Activated naive CD8-positive, alpha-beta T cell treated with anti-CD3 and anti-CD28 coated beads, Interleukin-2, amount 50 U/mL, for 16 hours (primary cell): Measurements from ENCODE around the gene RPL10A.

ENCODE experiments used
- DNase-seq: peaks from one replicate; pipeline ENCODE4 v3.0.0-alpha.2; 2020; ENCODE audit warnings: low read depth, low spot score

RPL10A gene

GRCh38 chr6:35474942-35475570 lies 6.9 kb downstream of the RPL10A start:
- DNase-seq, result no peak

GRCh38 chr6:35475573-35475972 lies 7.4 kb downstream of the RPL10A start:
- DNase-seq, result no peak

DNA sequence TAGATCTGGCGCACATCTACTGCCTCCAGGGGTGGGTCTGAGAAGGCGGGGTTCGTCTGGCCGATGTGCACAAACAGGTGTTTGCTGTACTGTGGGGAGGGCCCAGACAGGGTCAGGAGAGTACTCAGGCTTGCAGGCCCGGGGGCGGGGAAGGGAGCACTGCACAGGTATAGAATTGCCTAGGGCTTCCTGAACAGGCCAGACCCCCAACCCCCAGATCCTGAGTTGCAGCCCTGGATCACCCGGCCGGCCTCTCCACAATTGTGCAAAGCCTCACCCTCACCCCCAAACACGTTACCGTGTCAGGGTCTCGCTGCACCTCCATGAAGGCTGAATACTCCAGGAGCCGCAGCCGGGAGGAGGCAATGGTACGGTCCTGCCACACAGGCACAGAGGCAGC lies 7.8 kb downstream of the RPL10A start:
- DNase-seq, result no peak

GRCh38 chr6:35477028-35477427 lies 8.8 kb downstream of the RPL10A start:
- DNase-seq, result no peak

DNA sequence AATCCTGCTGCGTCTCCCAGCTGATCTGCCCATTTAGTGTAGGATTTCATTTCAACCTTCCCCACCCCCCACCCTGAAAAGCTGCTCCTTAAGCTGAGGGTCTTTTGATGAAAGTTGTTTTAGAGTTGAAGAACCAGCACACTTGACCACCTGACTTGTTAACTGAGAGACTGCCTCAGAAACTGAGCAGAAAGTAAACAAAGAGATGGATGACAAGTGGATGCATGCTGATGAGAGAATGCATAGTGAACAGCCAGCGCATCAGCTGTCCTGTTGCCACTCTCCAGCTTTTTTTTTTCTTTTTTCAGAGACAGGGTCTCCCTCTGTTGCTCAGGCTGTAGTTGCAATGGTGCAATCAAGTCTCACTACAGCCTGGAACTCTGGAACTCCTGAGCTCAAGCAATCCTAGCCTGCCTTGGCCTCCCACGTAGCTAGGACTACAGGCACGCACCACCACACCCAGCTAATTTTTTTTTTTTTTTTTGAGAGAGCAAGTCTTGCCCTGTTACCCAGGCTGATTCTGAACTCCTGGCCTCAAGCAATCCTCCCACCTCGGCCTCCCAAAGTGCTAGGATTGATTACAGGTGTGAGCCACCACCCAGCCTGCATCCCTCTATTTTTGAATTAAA lies 9.5 kb downstream of the RPL10A start:
- DNase-seq, result no peak

- DNase-seq, result no peak
Observed at GRCh38 chr6:35478259-35478658, 10.1 kb downstream of the RPL10A start.

DNA sequence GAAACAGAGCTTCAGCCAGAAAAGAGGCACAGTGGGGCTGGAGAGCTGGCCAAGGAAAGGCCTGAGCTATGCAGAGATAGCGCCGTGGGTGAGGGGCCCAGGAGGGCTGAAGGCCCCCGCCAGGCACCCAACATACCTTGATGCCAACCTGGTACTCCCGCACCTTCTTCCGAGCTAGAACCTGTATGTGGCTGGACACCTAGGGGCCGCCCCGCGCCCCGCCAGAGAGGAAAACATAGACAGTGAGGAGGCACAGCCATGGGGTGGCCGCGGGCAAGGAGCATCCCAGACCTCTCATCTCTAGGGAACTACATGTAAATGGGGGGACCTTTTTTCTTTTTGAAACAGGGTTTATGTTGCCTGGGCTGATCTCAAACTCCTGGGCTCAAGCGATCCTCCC lies 12.0 kb downstream of the RPL10A start:
- no peak for DNase-seq

GRCh38 chr6:35481226-35481625 lies 13.0 kb downstream of the RPL10A start:
- no peak for DNase-seq

DNA sequence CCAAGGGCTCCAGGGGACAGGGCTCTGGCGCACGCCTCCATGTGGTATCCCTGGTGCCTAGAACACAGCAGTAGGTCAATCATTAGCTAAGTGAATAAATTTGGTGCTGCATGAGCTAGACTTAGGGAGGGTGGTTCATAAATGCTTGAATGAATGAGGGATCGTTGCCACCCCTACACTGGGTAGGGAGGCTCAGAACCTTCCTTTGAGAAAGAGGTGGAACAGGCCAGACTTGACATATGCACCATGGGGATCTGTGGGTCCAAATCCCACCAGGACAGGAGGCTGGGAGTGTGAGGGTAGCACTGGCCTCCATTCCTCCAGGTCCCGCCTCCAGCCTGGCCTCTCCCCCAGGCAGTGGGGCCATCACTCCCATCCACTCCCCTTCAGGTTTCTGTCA lies 14.9 kb downstream of the RPL10A start:
- DNase-seq, result no peak

DNA sequence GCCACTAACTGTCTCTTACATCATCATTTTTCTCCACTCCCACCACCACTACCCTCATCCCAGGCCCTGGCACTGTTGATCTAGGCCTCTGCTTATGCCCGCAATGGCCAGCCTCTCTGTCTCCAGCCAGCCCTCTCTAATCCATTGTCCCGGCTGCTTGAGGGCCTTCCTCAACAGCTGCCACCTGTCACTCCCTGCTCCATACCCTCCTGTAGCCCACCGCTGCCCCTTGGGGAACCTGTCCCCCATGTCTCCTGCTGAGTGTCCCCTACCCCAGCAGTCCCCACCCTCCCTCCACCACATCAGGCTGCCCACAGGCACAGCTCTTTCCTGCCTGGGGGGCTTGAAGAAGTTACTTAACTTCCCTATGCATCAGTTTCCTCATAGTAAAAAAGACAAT lies 15.3 kb downstream of the RPL10A start:
- no peak for DNase-seq

DNA sequence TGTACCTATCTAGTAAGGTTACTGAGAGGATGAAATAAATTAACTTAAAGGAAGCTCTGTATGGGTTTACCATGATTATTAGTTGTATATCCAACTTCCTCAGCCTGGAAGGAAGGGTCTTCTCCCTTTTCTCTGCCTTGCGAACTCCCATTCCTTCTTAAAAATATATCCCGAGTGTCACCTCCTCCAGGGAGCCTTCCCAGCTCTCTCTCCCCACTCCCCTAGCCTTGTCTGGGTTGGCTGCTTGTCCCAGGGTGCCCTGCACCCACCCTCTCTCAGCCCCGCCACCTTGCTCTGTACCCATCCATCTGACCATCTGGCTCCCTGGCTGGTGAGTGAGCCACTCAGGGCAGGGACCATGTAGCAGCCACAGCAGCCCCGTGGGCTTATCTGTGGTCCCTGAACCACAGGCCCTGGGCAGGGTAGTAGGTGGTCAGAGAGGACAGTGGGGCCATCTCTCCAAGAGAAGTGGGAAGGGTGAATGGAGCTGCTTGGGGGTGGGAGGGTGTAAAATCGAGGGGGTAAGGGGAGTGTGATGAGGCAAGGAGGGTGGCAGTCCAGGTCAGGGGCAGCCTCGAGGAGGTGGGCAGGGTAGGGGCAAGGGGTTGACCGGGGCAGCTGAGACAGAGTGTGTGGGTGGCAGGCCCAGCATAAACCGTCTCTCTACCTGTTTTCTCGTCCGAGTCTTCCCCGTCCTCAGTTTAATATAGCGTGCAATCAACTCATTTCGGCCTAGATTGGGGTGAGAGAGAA lies 15.9 kb downstream of the RPL10A start:
- DNase-seq, result no peak

DNA sequence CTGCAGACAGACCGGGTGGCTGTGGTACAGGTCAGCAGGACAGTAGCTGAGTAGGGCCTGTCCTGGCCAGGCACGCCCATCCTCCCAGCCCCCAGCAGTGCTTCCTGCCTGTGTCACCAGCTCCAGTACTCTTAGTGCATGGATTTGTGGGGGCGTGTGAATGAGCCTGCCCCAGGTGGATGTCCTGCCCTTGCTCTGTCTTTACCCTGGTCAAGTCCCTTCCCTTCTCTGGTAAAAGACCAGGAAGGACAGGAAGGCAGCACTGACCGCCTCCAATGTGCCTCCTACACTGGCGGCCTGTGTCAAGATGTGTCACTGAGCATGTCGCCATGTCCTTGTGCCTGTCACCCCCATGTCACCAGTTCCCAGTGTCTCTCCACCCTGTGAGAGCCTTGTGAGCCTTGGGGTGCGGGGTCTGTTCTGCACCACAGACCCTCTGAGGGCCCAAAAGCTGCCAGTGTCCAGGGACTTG lies 16.8 kb downstream of the RPL10A start:
- DNase-seq, result no peak

GRCh38 chr6:35485402-35485877 lies 17.2 kb downstream of the RPL10A start:
- no peak for DNase-seq

GRCh38 chr6:35486005-35486925 lies 18.1 kb downstream of the RPL10A start:
- DNase-seq, result no peak

GRCh38 chr6:35487658-35488516 lies 19.7 kb downstream of the RPL10A start:
- no peak for DNase-seq

- no peak for DNase-seq
Observed at GRCh38 chr6:35488517-35488862, 20.3 kb downstream of the RPL10A start.

- DNase-seq, result no peak
Observed at GRCh38 chr6:35489066-35489465, 20.9 kb downstream of the RPL10A start.

DNA sequence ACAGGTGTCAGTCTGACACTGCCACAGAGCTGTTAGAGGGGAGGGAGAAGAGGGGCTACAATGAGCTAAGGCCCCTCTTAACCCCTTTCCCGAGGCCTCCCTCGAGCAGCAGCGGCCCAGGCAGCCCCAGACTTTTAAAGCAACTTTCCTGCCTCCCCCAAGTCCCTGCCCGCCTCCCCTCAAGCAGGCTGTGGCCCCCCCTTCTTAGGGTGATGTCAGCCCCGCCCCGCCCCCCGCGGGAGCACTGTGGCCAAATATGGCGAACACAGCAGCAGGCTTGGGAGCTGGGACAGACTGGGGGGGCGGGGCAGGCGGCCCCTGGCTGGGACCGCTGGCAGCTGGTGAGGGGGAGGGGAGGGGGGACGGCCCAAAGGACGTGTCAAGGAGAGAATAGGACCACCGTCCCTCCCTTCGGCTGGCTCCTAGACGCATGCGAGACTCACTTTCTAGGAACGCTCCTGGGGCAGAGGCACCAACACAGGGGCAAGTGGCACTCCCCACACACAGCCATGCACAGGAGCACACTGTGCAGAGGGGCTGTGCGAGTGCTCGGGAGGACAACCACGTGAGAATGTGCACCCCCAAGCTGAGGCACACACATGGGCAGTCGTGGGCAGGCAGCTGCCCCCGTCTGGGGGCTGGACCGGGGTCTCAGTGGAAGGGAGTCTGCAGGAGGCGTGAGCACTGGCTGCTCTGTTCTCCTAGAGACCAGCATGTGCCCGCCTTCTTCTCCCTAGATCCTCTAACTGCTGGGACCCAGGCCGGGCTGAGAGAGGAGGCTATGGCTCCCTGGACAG lies 22.0 kb downstream of the RPL10A start:
- no peak for DNase-seq

DNA sequence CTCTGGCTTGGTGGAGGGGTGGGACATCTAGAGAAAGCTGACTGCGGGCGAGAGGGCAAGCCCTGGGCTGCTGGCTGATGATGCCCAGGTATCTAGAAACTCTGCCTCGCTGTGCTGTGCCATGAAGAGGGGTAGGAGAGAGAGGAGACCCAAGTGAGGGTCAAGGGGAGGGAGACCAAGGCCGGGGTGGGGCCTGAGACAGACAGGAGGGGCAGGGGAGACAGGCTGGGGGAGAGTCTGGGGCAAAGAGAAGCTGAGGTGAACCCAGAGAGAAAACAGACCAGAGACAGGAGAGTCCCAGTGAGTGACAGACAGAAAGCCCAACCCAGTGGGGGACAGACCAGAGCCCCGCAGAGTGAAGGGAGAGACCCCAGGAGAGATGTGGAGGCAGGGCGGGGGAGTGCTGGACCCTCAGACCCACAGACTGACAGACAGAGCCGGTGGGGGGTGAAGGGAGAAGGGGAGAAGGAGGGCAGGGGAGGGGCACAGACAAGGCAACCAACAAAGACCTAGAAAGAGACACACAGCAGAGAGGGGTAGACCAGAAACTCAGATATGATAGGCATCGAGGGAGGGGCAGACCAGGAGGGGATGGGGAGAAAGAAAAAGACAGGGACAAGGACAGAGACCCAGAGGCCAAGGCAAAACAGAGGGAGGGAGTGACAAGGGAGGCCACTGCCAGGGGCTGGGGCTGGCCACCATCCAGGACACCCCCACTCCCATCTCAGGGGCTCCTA lies 22.8 kb downstream of the RPL10A start:
- DNase-seq, result no peak
